SK-N-SH (cell line): ENCODE data around the gene SLC2A4.

ENCODE experiments used
- EP300 ChIP-seq, 2 experiments: IDR thresholded peaks; 2 replicates each; pipeline versions ENCODE4 v1.4.0 to v1.6.1; 2012; ENCODE audit warnings: borderline replicate concordance in 1 of 2, low read depth in 1 of 2, low read length in 1 of 2
- EZH2phosphoT487 ChIP-seq: fragments of 200-600 bp; sonication (generic); IDR thresholded peaks from 2 replicates; pipeline ENCODE4 v1.6.1; 2017; ENCODE audit warnings: low read depth, mixed run types, mild to moderate bottlenecking, antibody characterized with exemption, moderate library complexity, borderline replicate concordance
- MXI1 ChIP-seq: IDR thresholded peaks from 2 replicates; pipeline ENCODE4 v1.6.1; 2012; ENCODE audit warnings: mild to moderate bottlenecking, low read depth, low read length, improper control_type of control experiment
- POLR2AphosphoS5 ChIP-seq: IDR thresholded peaks from 2 replicates; pipeline ENCODE4 v1.6.1; 2012; ENCODE audit warnings: low read depth, low read length
- RAD21 ChIP-seq: IDR thresholded peaks from 2 replicates; pipeline ENCODE4 v1.6.1; 2012; ENCODE audit warnings: mild to moderate bottlenecking, low read length
- RCOR1 ChIP-seq: fragments of 150-350 bp; IDR thresholded peaks from 2 replicates; pipeline ENCODE4 v1.6.1; 2017; ENCODE audit warnings: antibody characterized with exemption, low read length
- TF ChIP-seq, protein P1 (sequence below): fragments of 200-600 bp; sonication (generic); IDR thresholded peaks from 2 replicates; pipeline ENCODE4 v1.6.1; 2017; ENCODE audit warnings: antibody characterized with exemption, mild to moderate bottlenecking, moderate library complexity
- TF ChIP-seq, protein P2 (sequence below): IDR thresholded peaks from 2 replicates; pipeline ENCODE4 v1.6.1; 2012; ENCODE audit warnings: mild to moderate bottlenecking, low read depth, low read length, moderate library complexity
- TF ChIP-seq, protein P3 (sequence below): IDR thresholded peaks from 2 replicates; pipeline ENCODE4 v1.4.0; 2012; ENCODE audit warnings: low read depth

DNA sequence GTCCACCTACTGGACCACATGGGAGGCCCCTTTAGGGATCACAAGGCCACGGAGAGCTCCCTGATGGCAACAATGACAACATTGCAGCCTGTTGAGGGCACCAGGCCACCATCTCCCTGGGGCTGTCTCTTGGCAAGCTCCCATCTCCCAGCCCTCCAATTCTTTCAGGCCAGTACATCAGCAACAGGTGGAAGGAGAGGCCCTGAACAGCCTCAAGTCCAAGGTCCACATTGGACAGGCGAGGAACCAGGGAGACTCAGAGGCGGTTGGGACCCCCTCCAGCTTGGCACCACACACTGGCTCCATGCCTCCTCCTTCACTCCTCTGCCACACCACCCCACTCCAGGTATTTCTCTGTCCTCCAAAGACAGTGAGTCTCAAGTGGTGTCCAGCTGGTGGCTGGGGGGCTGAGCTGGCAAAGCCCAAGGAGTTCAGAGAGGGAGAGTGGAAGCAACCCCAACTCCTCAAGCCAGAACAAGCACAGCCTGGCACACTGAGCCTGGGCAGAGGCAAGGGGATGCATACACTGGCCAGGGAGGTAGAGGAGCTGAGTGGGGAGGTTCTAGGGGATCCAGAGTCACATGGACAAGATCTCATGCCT, 53.5 kb downstream of the SLC2A4 start:
- TF ChIP-seq MXI1, result no peak
- TF ChIP-seq, protein P1, sequence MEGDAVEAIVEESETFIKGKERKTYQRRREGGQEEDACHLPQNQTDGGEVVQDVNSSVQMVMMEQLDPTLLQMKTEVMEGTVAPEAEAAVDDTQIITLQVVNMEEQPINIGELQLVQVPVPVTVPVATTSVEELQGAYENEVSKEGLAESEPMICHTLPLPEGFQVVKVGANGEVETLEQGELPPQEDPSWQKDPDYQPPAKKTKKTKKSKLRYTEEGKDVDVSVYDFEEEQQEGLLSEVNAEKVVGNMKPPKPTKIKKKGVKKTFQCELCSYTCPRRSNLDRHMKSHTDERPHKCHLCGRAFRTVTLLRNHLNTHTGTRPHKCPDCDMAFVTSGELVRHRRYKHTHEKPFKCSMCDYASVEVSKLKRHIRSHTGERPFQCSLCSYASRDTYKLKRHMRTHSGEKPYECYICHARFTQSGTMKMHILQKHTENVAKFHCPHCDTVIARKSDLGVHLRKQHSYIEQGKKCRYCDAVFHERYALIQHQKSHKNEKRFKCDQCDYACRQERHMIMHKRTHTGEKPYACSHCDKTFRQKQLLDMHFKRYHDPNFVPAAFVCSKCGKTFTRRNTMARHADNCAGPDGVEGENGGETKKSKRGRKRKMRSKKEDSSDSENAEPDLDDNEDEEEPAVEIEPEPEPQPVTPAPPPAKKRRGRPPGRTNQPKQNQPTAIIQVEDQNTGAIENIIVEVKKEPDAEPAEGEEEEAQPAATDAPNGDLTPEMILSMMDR, result no peak
- no peak for TF ChIP-seq POLR2AphosphoS5
- TF ChIP-seq, protein P2, sequence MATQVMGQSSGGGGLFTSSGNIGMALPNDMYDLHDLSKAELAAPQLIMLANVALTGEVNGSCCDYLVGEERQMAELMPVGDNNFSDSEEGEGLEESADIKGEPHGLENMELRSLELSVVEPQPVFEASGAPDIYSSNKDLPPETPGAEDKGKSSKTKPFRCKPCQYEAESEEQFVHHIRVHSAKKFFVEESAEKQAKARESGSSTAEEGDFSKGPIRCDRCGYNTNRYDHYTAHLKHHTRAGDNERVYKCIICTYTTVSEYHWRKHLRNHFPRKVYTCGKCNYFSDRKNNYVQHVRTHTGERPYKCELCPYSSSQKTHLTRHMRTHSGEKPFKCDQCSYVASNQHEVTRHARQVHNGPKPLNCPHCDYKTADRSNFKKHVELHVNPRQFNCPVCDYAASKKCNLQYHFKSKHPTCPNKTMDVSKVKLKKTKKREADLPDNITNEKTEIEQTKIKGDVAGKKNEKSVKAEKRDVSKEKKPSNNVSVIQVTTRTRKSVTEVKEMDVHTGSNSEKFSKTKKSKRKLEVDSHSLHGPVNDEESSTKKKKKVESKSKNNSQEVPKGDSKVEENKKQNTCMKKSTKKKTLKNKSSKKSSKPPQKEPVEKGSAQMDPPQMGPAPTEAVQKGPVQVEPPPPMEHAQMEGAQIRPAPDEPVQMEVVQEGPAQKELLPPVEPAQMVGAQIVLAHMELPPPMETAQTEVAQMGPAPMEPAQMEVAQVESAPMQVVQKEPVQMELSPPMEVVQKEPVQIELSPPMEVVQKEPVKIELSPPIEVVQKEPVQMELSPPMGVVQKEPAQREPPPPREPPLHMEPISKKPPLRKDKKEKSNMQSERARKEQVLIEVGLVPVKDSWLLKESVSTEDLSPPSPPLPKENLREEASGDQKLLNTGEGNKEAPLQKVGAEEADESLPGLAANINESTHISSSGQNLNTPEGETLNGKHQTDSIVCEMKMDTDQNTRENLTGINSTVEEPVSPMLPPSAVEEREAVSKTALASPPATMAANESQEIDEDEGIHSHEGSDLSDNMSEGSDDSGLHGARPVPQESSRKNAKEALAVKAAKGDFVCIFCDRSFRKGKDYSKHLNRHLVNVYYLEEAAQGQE, result no peak
- TF ChIP-seq, protein P3, sequence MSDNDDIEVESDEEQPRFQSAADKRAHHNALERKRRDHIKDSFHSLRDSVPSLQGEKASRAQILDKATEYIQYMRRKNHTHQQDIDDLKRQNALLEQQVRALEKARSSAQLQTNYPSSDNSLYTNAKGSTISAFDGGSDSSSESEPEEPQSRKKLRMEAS, result no peak
- no peak for TF ChIP-seq RAD21
- TF ChIP-seq EZH2phosphoT487, result no peak
- no peak for TF ChIP-seq EP300 (IDR thresholded peaks at IDR 0.05; ENCODE audit: borderline replicate concordance in 1 of 2, low read depth in 1 of 2, low read length in 1 of 2)
- TF ChIP-seq RCOR1, result no peak
